Liver (tissue), 9 donors: ENCODE results near the gene RHOU. TPM values are rescaled to one million over a fixed set of nuclear protein-coding genes. Genes with fewer than 3 reads are reported as not detected.

Source experiments
- DNase-seq: peaks from one replicate; pipeline ENCODE4 v3.0.0-alpha.2; 2017; ENCODE audit warnings: low spot score
- H3K27ac ChIP-seq, 2 donors: one replicate each; pipeline ENCODE4 v1.7.0; 2013; ENCODE audit warnings: inconsistent platforms in 2 of 2, low read length in 2 of 2, control low read depth in 1 of 2, low read depth in 1 of 2, mild to moderate bottlenecking in 1 of 2
- H3K27me3 ChIP-seq, 4 donors: one replicate each; pipeline versions ENCODE4 v1.6.1 to v1.7.0; 2013; ENCODE audit warnings: low read length in 3 of 4, inconsistent platforms in 1 of 4, mild to moderate bottlenecking in 1 of 4, moderate library complexity in 1 of 4; ENCODE audit not compliant: control insufficient read depth in 4 of 4, insufficient read depth in 4 of 4
- H3K36me3 ChIP-seq, 4 donors: one replicate each; pipeline versions ENCODE4 v1.6.1 to v1.7.0; 2013; ENCODE audit warnings: low read length in 3 of 4, mild to moderate bottlenecking in 3 of 4, low read depth in 1 of 4, moderate library complexity in 1 of 4; ENCODE audit not compliant: control insufficient read depth in 4 of 4, insufficient read depth in 3 of 4
- H3K4me1 ChIP-seq, 4 donors: one replicate each; pipeline versions ENCODE4 v1.6.1 to v1.7.0; 2013; ENCODE audit warnings: low read length in 3 of 4, mild to moderate bottlenecking in 3 of 4, moderate library complexity in 1 of 4; ENCODE audit not compliant: control insufficient read depth in 4 of 4, insufficient read depth in 4 of 4
- H3K4me3 ChIP-seq, 3 donors: one replicate each; pipeline versions ENCODE4 v1.6.1 to v1.7.0; 2013; ENCODE audit warnings: low read length in 3 of 3, control low read depth in 1 of 3, low read depth in 1 of 3, mild to moderate bottlenecking in 1 of 3
- H3K9ac ChIP-seq, 2 donors: one replicate each; pipeline ENCODE4 v1.7.0; 2013; ENCODE audit warnings: low read length in 2 of 2, mild to moderate bottlenecking in 2 of 2, moderate library complexity in 2 of 2, control low read depth in 1 of 2, low read depth in 1 of 2
- H3K9me3 ChIP-seq, 4 donors: one replicate each; pipeline versions ENCODE4 v1.6.1 to v1.7.0; 2013; ENCODE audit warnings: low read length in 3 of 4; ENCODE audit not compliant: control insufficient read depth in 4 of 4
- EGR1 ChIP-seq, 2 donors: IDR thresholded peaks; 2 replicates each; pipeline ENCODE4 v1.6.1; 2016 to 2018; ENCODE audit warnings: antibody characterized with exemption in 2 of 2, low read depth in 2 of 2
- FOXA1 ChIP-seq: IDR thresholded peaks from 2 replicates; pipeline ENCODE4 v1.6.1; 2016; ENCODE audit warnings: antibody characterized with exemption
- FOXA2 ChIP-seq: IDR thresholded peaks from 2 replicates; pipeline ENCODE4 v1.6.1; 2016; ENCODE audit warnings: antibody characterized with exemption
- HNF4A ChIP-seq, 2 donors: conservative IDR thresholded peaks; 2 replicates each; pipeline ENCODE4 v1.6.1; 2016; ENCODE audit warnings: antibody characterized with exemption in 2 of 2, mild to moderate bottlenecking in 2 of 2
- HNF4G ChIP-seq: IDR thresholded peaks from 2 replicates; pipeline ENCODE4 v1.6.1; 2016; ENCODE audit warnings: antibody characterized with exemption
- JUND ChIP-seq, 2 donors: IDR thresholded peaks; 2 replicates each; pipeline ENCODE4 v1.6.1; 2016; ENCODE audit warnings: antibody characterized with exemption in 2 of 2
- NR2F2 ChIP-seq: IDR thresholded peaks from 2 replicates; pipeline ENCODE4 v1.6.1; 2016; ENCODE audit warnings: antibody characterized with exemption
- RAD21 ChIP-seq, 2 donors: IDR thresholded peaks; 2 replicates each; pipeline ENCODE4 v1.6.1; 2016; ENCODE audit warnings: antibody characterized with exemption in 2 of 2, mild to moderate bottlenecking in 2 of 2
- RXRA ChIP-seq, 2 donors: IDR thresholded peaks; 2 replicates each; pipeline ENCODE4 v1.6.1; 2017 to 2018; ENCODE audit warnings: antibody characterized with exemption in 2 of 2, mild to moderate bottlenecking in 1 of 2
- SP1 ChIP-seq: IDR thresholded peaks from 2 replicates; pipeline ENCODE4 v1.6.1; 2018; ENCODE audit warnings: antibody characterized with exemption, mild to moderate bottlenecking
- TAF1 ChIP-seq: conservative IDR thresholded peaks from 2 replicates; pipeline ENCODE4 v1.6.1; 2016; ENCODE audit warnings: antibody characterized with exemption, mild to moderate bottlenecking
- YY1 ChIP-seq: IDR thresholded peaks from 2 replicates; pipeline ENCODE4 v1.6.1; 2016; ENCODE audit warnings: antibody characterized with exemption, mild to moderate bottlenecking
- whole genome bisulfite sequencing: extraction: QIAGEN DNeasy Blood & Tissue Kit; methylation state at CpG from one replicate; pipeline ENCODE4 v1.1.7; 2013; 5-methylcytosine and 5-hydroxymethylcytosine counted together
- polyA plus RNA-seq, 2 donors: library from polyadenylated mRNA; stranded (reverse) in 1 of 2; unstranded in 1 of 2; fragments of 200-250 nt in 1 of 2; fragments of >200 nt in 1 of 2; fragmentation: Nextera tagmentation in 1 of 2; extraction: Ambion mirVana in 1 of 2; gene quantifications; one replicate each; pipeline versions ENCODE4 v1.2.1 to v1.2.3, GENCODE V29; 2013 to 2015
- total RNA-seq, 2 donors: library from RNA; depleted of rRNA; stranded (reverse); fragments of >200 nt; gene quantifications; one replicate each; pipeline ENCODE4 v1.2.3, GENCODE V29; 2014
- TF ChIP-seq, protein P1 (sequence below): IDR thresholded peaks from 2 replicates; pipeline ENCODE4 v1.6.1; 2016; ENCODE audit warnings: antibody characterized with exemption, mild to moderate bottlenecking
- TF ChIP-seq, protein P2 (sequence below): IDR thresholded peaks from 2 replicates; pipeline ENCODE4 v1.6.1; 2016; ENCODE audit warnings: antibody characterized with exemption
- TF ChIP-seq, protein P3 (sequence below): IDR thresholded peaks from 2 replicates; pipeline ENCODE4 v1.6.1; 2016; ENCODE audit warnings: antibody characterized with exemption
- TF ChIP-seq, protein P4 (sequence below): fragments of 150-350 bp; IDR thresholded peaks from 2 replicates; pipeline ENCODE4 v1.5.1; 2017; ENCODE audit warnings: improper control_type of control experiment, low read depth, low read length; ENCODE audit not compliant: missing input control
- donor health status: healthy.
- donor health status: healthy.
- donor health status: healthy.
- donor health status: healthy.
- donor health status: healthy.

The RHOU gene
- total and polyA plus RNA-seq, 4 donors: 6.4 to 12.0 (median 11.6) TPM

DNA sequence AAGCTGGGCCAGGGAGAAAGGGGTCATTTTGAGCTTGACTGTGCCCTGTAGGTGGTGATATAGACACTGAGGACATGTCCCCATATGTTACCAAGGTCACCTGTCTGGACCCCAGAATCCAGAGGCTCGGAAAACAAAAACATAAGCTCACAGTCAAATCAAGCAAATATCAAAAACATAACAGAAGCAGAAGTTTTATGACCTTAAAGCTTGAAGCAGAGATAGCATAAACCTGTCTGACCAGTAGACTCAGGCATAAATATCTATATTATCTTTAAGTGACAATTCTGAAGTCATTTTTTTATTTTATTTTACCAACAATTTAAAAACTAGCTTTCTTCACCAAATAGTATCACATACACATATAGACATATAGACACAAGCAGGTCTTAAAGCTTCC, 32.8 kb upstream of the RHOU start (continued):
- TF ChIP-seq, protein P1, sequence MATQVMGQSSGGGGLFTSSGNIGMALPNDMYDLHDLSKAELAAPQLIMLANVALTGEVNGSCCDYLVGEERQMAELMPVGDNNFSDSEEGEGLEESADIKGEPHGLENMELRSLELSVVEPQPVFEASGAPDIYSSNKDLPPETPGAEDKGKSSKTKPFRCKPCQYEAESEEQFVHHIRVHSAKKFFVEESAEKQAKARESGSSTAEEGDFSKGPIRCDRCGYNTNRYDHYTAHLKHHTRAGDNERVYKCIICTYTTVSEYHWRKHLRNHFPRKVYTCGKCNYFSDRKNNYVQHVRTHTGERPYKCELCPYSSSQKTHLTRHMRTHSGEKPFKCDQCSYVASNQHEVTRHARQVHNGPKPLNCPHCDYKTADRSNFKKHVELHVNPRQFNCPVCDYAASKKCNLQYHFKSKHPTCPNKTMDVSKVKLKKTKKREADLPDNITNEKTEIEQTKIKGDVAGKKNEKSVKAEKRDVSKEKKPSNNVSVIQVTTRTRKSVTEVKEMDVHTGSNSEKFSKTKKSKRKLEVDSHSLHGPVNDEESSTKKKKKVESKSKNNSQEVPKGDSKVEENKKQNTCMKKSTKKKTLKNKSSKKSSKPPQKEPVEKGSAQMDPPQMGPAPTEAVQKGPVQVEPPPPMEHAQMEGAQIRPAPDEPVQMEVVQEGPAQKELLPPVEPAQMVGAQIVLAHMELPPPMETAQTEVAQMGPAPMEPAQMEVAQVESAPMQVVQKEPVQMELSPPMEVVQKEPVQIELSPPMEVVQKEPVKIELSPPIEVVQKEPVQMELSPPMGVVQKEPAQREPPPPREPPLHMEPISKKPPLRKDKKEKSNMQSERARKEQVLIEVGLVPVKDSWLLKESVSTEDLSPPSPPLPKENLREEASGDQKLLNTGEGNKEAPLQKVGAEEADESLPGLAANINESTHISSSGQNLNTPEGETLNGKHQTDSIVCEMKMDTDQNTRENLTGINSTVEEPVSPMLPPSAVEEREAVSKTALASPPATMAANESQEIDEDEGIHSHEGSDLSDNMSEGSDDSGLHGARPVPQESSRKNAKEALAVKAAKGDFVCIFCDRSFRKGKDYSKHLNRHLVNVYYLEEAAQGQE: no peak

DNA sequence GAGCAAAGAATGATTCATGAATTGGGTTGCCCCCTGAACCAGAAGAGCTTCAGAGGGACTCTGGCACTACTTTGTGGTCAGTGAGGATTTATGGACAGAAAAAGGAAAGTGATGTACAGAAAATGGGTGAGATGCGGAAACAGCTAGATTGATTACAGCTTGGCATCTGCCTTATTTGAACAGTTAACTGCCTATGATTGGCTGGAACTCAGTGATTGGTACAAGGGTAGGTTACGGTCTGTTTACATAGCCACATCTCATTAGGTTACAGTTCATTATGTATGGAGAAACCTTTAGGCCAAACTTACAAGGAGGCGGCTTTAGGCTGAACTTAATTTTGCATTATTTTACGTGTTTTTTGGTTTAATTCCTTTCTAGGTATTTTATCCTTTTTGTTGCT, 29.0 kb upstream of the RHOU start:
- no peak for TF ChIP-seq JUND (IDR thresholded peaks at IDR 0.05)
- TF ChIP-seq FOXA2: peak; percentile 53
- no peak for TF ChIP-seq EGR1 (IDR thresholded peaks at IDR 0.05; ENCODE audit: low read depth in 2 of 2)
- TF ChIP-seq HNF4A (conservative IDR thresholded peaks at IDR 0.05): no peak
- no peak for TF ChIP-seq YY1
- TF ChIP-seq RAD21 (IDR thresholded peaks at IDR 0.05): no peak
- TF ChIP-seq RXRA (IDR thresholded peaks at IDR 0.05): peak in 1 of 2 donors; percentile 39
- Histone ChIP-seq H3K4me1 (peaks cover 5 to 11% (median 8%) of the 10 kb centered on the region in 4 donors), H3K36me3 (no peaks in the 10 kb centered on the region), H3K9ac (no peak overlapping the region), H3K27me3 (no peaks in the 10 kb centered on the region), H3K4me3 (no peak overlapping the region), H3K9me3 (no peaks in the 10 kb centered on the region), H3K27ac (no peak overlapping the region)
- 75% methylated on average over 4 of the region's 4 CpGs for WGBS
- no peak for DNase-seq

DNA sequence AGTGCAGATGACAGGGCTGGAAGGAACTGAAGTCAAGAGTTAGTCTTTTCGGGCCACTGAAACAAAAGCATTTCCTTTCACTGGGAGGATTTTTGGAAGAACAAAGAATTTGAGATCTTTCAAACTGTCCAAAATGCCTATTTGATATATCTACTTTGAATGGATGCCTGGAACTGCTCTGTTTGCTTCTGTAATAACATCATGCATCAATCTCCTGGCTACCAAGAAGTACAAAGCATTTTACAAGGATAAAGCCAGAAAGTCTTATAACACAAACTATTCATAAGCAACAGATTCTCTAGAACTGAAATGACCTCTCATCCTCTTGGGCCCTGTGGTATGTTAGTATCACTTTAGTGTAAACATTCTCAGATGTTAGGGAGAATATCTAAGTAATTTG, 18.2 kb upstream of the RHOU start:
- no peak overlapping the region for H3K4me3 ChIP-seq
- TF ChIP-seq NR2F2: no peak
- TF ChIP-seq, protein P2, sequence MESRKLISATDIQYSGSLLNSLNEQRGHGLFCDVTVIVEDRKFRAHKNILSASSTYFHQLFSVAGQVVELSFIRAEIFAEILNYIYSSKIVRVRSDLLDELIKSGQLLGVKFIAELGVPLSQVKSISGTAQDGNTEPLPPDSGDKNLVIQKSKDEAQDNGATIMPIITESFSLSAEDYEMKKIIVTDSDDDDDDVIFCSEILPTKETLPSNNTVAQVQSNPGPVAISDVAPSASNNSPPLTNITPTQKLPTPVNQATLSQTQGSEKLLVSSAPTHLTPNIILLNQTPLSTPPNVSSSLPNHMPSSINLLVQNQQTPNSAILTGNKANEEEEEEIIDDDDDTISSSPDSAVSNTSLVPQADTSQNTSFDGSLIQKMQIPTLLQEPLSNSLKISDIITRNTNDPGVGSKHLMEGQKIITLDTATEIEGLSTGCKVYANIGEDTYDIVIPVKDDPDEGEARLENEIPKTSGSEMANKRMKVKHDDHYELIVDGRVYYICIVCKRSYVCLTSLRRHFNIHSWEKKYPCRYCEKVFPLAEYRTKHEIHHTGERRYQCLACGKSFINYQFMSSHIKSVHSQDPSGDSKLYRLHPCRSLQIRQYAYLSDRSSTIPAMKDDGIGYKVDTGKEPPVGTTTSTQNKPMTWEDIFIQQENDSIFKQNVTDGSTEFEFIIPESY: no peak
- TF ChIP-seq SP1: no peak
- TF ChIP-seq RAD21 (IDR thresholded peaks at IDR 0.05): no peak
- TF ChIP-seq JUND (IDR thresholded peaks at IDR 0.05): no peak
- TF ChIP-seq YY1: no peak
- TF ChIP-seq EGR1 (IDR thresholded peaks at IDR 0.05; ENCODE audit: low read depth in 2 of 2): no peak
- no peak for TF ChIP-seq RXRA (IDR thresholded peaks at IDR 0.05)
- TF ChIP-seq, protein P3, sequence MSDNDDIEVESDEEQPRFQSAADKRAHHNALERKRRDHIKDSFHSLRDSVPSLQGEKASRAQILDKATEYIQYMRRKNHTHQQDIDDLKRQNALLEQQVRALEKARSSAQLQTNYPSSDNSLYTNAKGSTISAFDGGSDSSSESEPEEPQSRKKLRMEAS: no peak
- TF ChIP-seq FOXA2: no peak
- TF ChIP-seq, protein P4, sequence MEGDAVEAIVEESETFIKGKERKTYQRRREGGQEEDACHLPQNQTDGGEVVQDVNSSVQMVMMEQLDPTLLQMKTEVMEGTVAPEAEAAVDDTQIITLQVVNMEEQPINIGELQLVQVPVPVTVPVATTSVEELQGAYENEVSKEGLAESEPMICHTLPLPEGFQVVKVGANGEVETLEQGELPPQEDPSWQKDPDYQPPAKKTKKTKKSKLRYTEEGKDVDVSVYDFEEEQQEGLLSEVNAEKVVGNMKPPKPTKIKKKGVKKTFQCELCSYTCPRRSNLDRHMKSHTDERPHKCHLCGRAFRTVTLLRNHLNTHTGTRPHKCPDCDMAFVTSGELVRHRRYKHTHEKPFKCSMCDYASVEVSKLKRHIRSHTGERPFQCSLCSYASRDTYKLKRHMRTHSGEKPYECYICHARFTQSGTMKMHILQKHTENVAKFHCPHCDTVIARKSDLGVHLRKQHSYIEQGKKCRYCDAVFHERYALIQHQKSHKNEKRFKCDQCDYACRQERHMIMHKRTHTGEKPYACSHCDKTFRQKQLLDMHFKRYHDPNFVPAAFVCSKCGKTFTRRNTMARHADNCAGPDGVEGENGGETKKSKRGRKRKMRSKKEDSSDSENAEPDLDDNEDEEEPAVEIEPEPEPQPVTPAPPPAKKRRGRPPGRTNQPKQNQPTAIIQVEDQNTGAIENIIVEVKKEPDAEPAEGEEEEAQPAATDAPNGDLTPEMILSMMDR: no peak
- TF ChIP-seq HNF4A (conservative IDR thresholded peaks at IDR 0.05): no peak
- no peak for TF ChIP-seq FOXA1
- no peak for TF ChIP-seq TAF1
- TF ChIP-seq HNF4G: no peak
- no peaks in the 10 kb centered on the region for H3K9me3 ChIP-seq
- WGBS: 78% methylated on average over 1 of the region's 1 CpG
- no peaks in the 10 kb centered on the region for H3K27me3 ChIP-seq
- H3K4me1 ChIP-seq: no peaks in the 10 kb centered on the region
- no peak overlapping the region for H3K9ac ChIP-seq
- H3K36me3 ChIP-seq: no peaks in the 10 kb centered on the region
- DNase-seq: no peak
- no peak overlapping the region for H3K27ac ChIP-seq
